ENCODE data around the gene CBLC.
A peak's percentile ranks its signal among the peaks of the same experiment; 100 is the strongest.

Gene CBLC

DNA sequence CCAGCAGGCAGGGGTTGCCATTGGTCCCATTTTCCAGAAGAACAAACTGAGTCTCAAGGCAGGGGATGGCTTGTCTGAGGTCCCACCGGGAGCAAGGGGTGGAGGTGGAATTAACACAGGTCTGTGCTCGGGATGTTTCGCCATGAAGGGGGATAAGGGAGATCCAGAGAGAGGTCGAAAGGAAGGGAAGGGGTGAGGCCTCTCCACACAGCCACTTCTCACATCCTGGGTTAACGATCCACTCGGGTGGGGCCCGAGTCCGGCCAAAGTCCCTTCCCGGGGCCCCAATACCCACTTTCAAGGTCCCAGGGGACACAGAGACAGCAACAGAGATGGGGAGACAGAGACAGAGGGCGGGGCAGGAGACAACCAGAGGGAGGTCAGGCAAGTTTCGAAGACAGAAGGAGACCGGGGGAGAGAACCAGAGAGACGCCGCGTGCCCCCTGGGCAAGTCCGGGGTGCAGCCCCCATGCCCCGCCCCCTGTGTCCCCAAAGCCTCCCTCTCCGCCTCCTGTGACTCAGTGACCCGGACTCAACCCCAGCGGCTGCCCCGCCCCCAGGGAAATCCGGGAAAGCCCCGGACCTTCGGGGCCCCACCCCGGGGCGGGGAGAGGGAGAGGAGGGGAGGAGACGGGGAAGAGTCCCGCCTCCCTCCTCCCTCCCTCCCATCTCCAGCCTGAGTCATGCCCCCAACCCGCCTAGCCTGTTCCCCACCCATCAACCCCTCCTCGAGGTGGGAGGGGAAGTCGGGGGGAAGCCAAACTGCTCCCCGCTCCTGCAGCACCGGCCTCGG lies 30.5 kb upstream of the CBLC start:
- DNase-seq (ENCODE audit: low spot score), result peak; percentile 95

DNA sequence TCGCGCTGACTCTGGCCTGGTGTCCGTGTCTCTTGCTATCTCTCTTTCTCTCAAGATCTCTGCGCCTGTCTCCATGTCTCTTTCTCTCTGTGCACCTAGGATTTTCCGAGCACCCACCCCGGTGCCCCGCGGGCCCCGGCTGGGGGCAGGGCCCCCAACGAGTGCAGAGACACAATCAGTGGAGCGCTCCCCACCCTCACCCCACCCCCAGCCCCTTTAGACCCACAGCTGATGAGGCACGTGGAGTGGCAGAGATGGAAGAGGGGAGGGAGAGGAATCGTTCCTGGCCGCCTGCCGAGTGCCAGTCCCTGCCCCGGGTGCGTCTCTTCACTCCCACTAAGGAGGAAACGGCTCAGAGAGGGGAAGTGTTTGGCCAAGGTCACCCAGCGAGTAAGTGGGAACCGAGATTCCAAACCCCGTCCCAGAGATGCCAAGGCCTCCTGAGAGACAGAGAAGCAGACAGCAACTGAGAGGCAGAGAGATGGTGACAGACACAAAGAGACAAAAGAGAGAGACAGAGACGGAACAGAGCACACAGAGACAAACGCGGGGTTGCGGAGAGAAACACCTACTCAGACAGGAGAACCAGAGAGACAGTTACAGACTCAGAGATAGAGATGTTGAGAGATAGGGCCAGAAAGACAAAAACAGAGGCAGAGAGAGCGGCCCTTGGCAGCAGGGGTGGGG lies 29.8 kb upstream of the CBLC start:
- DNase-seq (ENCODE audit: low spot score), result peak; percentile 45

- peak; percentile 76 for DNase-seq (ENCODE audit: low spot score)
Observed at GRCh38 chr19:44748426-44749254, 29.1 kb upstream of the CBLC start, which contains the start of gene BCL3. Gene BCL3, plus strand, starts transcription at chr19:44748708. Its CDS starts 83 bp downstream, at chr19:44748791.

DNA sequence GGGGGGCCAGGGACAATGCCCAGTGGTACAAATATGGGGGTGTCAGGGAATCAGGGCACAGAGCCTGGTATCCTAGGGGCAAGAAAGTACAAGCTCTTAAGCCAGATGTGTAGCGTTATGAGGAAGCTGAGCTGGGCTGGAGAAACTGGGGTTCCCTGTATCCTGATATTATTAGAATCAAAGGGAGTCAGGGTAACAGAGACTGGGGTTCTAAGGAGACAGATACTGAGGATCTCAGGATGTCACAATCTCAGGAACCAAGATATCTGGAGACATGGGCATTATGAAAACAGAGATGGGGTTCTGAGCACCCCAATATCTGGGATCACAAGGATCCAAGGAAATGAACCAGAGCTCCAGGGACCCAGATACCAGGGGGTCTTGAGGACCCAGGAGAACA lies 28.4 kb upstream of the CBLC start:
- no peak for DNase-seq (ENCODE audit: low spot score)

- DNase-seq (ENCODE audit: low spot score), result no peak
Observed at GRCh38 chr19:44749994-44750393, 27.7 kb upstream of the CBLC start.

GRCh38 chr19:44752123-44752815 lies 25.4 kb upstream of the CBLC start:
- no peak for DNase-seq (ENCODE audit: low spot score)

DNA sequence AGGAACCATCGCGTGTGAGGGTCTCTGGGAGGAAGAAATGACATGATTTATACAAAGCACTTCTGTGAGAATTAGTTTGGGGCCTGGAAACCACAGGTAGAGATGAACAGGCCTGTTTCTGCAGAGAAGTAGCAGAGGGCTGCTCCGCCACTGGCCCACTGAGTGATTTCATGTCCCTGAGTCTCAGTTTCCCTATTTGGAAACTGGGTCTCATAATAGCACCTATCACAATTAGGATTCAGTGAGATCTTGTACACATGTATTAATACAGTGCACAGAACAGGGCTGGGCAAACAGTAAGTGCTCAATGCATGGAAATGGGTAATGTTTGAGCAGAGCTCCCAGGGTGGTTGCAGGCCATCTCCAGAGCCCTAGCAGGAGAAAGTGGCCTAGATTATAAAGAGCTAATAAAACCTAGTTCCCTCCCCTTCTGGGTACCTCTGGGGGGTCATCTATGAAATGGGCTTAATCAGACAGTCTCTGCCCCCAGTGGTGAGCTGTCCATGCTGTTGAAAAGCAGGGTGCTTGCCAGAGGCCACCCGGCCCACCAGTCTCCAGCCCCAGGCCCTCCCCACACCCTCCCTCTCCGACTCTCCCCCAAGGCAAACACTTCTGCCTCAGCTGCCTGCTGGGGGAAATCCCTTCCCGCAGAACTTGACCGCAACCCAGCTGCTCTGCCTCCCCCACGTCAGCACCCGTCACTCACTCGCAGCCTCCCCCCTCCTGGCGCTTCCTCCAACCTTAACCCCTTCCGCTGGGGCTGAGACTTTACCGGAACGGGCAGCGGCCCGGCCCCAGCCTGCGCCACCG lies 24.7 kb upstream of the CBLC start:
- DNase-seq (ENCODE audit: low spot score), result peak; percentile 83

- no peak for DNase-seq (ENCODE audit: low spot score)
Observed at GRCh38 chr19:44753626-44753931, 24.1 kb upstream of the CBLC start.

- peak; percentile 82 for DNase-seq (ENCODE audit: low spot score)
Observed at GRCh38 chr19:44753932-44754749, 23.5 kb upstream of the CBLC start.

GRCh38 chr19:44754750-44755080 lies 23.0 kb upstream of the CBLC start:
- no peak for DNase-seq (ENCODE audit: low spot score)

- DNase-seq (ENCODE audit: low spot score), result no peak
Observed at GRCh38 chr19:44755219-44755618, 22.5 kb upstream of the CBLC start.

GRCh38 chr19:44756089-44756562 lies 21.6 kb upstream of the CBLC start:
- no peak for DNase-seq (ENCODE audit: low spot score)

GRCh38 chr19:44757057-44757734 lies 20.5 kb upstream of the CBLC start:
- no peak for DNase-seq (ENCODE audit: low spot score)

GRCh38 chr19:44757735-44758505 lies 19.8 kb upstream of the CBLC start:
- no peak for DNase-seq (ENCODE audit: low spot score)

DNA sequence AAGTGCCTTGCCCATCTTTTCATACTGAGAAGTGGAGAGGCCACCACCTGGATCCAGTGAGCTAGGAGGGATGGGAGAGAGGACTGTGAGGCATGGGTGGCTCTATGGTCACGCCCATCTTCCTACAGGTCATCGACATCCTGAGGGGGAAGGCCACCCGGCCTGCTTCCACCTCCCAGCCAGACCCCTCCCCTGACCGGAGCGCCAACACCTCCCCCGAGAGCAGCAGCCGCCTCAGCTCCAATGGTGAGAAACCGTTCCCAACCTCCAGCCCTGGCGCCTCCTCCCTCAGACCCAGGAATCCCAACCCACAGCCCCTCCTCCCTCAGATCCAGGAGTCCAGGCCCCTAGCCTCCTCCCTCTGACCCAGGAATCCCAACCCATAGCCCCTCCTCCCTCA lies 19.1 kb upstream of the CBLC start:
- no peak for DNase-seq (ENCODE audit: low spot score)

DNA sequence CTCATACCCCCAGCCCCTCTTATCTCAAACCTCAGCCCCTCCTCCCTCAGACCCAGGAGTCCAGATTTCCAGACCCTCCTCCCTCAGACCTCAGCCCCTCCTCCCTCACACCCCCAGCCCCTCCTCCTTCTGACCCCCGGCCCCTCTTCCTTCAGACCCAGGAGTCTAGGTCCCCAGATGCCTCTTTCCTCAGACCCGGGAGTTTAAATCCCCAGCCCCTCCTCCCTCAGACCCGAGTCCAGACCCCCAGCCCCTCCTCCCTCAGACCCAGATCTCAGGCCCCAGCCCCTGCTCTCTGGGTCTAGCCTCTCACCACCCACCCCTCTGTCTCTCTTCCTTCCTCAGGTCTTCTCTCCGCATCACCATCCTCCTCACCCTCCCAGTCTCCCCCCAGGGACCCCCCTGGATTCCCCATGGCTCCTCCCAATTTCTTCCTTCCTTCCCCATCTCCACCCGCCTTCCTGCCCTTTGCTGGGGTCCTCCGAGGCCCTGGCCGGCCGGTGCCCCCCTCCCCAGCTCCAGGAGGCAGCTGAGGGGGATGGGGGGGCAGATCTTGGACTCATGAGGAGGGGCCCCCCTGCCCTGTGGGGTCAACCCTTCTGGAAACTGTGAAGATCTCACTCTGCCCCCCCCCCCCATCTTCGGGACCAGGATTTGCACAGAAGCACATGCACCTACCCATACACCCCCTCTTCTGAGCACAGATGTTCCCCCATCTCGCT lies 18.4 kb upstream of the CBLC start:
- DNase-seq (ENCODE audit: low spot score), result no peak

GRCh38 chr19:44762038-44762437 lies 15.7 kb upstream of the CBLC start:
- no peak for DNase-seq (ENCODE audit: low spot score)

All from AG20443 (cell line).